Ureter (tissue), 1 donor: ENCODE data around the gene SPTBN4. TPM values are rescaled to one million over a fixed set of nuclear protein-coding genes. Genes with fewer than 3 reads are reported as not detected.
"Not testable (repeated sequence)": the region's sequence is repeated elsewhere in the genome, so short reads cannot be mapped to it uniquely, and the experiment has no call there.

Experiments
- DNase-seq: peaks from one replicate; pipeline ENCODE4 v3.0.0-alpha.2; 2020; ENCODE audit warnings: low spot score
- total RNA-seq: library from RNA; stranded (reverse); gene quantifications from one replicate; pipeline ENCODE4 v1.2.4, GENCODE V29; 2023
- donor health status: DM: yes; HTN: yes; CAD: no.

The SPTBN4 gene
- 2.6 TPM for total RNA-seq

GRCh38 chr19:40466985-40467734 is at the start of gene SPTBN4:
TSS of gene SPTBN4 (plus strand) at chr19:40467001. CDS start at chr19:40472622, 5,621 bp downstream.
- DNase-seq: peak; percentile 58

- no peak for DNase-seq
These were observed 49.2 kb upstream of the SPTBN4 start for GRCh38 chr19:40417643-40417981.

GRCh38 chr19:40418040-40418439 is 48.8 kb upstream of the SPTBN4 start:
- DNase-seq: no peak

- DNase-seq: no peak
These were observed 47.7 kb upstream of the SPTBN4 start for GRCh38 chr19:40419066-40419612.

- DNase-seq: no peak
These were observed 47.0 kb upstream of the SPTBN4 start for GRCh38 chr19:40419780-40420179.

- no peak for DNase-seq
These were observed 46.4 kb upstream of the SPTBN4 start for GRCh38 chr19:40420451-40420765.

DNA sequence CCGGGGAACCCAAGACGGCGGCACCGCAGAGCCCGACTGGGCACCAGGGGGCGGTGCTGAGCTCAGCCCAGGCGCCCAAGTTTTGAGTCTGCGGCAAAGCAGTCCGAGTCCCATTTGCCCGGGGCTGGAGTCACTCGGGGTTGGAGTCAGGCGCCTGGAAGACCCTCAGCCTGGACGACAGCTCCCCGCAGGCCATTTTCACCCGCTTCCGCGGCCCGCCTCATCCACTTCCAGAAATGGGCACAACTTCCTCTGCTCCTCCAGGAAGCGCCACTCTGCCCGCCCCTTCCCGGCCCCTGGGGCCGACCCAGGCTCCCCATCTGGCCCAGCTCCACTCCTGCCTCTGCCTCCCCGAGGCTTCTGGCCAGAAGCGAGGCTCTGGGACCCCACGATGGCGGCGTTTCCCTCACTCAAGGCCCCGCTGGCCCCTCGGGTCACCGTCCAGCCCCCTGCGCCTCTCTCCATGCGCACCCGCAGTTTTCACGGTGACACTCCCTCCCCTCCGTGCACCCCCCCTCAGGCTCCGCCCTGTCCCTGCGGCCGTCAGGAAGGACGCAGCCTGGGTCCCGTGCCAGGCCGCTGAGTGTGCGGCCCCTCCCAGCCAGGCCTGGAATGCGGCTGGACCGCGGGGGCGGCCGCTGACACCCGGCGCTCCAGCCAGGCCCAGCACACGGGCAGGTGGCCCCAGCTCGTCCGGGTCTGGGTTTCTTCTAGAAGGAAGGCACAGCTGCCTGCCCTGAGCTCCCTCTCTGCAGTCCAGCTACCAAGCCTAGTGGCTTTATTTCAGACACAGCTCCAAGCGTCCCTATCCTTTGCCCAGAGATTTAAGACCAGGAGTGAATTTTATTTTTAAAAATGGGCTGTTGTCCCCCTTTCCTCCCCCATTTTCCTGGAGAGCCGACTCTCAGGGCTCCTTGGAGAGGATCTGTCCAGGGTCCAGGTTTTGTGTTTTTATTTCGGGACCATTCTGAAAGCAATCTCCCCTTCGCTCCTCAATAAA is 45.7 kb upstream of the SPTBN4 start:
- peak; percentile 95 for DNase-seq

- DNase-seq: no peak
These were observed 44.6 kb upstream of the SPTBN4 start for GRCh38 chr19:40421993-40422747.

DNA sequence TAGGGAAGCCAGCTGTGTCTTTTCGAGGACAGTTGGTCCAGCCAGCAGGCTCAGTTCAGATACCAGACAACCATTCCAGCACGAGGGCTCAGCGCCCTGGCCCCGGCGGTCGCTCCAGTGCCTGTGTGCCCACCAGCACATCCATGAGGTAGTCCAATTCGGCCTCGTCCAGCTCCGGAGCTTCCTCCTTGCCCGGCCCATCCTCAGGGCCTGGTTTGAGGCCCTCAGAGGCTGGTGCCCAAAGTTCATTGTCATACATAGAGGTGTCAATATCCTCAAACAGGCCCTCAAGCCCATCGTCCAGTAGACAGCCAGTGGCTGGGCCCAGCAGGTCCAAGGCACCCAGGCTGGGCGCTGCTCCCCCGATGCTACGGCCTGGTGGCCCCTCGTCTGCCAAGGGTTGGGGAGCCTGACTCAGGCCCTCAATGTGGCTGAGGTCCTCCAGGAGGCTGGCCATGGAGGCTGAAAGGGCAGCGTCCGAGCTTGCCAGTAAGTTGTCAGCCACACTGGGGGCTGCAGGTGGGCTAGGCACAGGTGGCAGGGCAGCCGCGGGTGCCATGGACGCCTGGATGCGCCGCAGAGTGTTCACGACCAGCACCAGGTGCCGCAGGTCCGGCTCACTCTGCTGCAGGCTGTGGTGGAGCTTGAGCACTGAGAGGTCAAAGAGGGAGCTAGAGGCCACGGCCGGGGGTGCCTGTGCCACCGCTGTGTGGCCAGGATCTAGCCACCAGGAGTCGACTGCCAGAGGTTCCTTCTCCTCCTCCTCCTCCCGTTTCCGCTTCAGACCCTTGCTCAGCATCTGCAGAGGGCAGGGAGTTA is 43.8 kb upstream of the SPTBN4 start:
- no peak for DNase-seq

DNA sequence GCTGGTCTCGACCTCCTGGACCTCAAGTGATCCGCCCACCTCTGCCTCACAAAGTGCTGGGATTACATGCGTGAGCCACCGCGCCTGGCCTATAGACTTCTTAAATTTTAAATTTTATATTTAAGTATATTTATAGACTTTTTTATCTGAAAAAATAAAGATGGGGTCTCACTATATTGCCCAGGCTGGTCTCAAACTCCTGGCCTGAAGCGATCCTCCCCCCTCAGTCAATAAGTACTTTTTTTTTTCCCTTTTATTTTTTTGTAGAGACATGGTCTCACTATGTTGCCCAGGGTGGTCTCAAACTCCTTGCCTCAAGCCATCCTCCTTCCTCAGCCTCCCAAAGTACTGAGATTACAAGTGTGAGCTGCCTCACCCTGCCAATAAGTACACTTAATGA is 42.9 kb upstream of the SPTBN4 start:
- no peak for DNase-seq

DNA sequence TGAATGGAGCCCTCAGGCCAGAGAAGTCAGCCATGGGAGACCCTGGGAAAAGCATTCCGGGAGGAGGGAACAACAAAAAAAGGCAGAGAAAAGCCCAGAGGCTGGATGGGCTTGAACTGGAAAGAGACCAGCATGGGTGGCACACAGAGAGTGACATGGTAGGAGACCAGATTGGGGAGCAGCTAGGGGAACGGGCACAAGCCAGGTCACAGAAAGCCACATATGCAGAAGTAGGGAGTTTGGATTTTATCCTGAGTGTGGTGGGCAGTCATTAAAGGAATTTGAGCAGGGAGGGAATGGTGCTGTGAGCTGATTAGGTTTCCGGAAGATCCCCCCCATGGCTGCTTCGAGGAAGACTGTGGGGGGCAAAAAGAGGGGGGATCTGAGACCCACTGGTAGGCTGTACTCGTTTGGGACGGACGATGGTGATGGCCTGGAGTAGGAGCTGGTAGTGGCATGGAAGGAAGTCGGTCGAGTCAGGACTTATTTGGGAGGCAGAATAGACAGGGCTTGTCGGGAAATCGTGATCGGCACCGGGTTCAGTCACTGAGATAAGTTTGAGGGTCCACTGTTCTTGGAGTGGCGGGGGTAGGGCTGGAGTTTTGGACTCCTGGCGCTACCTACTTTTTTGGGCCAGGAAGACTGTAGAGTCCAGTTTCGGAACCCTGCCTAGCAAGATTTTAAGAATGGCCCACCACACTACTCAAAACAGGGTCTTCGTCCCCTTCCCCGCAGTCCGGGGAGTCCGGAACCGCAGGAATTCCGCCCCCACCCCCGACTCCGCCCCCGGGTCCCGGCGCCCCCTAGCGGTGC is 42.0 kb upstream of the SPTBN4 start:
- DNase-seq: no peak

DNA sequence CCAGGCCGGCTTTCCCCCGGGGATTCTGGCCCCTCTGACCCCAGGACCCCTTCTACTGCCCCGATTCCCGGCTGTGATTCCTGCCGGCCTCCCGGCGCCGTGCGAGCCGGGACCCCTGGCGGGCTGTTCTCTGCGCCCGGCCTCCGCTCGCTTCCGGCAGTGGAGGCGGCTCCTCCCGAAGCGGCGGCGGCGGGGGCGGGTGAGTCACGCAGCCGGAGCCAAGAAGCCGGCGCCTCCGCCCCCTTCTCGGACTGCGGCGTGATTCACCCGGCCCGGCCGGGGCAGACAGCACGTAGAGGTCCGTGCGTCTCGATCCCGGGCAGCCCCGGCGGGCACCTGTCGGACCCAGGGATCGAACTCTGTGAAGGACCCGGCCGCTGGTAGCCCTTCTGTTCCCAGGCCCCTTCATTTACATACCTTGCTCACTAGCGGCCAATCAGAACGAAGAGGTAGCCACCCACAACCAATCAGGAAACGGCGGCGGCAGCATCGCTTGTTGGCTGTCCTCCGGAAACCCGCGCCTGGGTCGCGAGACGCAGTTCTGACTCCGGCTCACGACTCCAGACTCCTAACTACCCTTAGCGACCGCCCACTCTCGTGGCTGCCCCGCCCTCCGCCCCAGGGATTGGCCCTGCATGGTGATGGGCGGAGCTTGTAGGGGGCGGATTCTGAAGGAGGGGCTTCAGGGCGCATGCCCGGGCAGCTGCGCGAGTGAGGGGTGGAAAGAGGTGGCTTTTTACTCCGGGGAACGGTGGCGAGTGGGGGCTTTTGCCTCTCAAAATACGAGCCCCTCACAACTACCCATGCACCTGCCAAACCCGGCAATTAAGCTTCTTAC is 41.1 kb upstream of the SPTBN4 start, which contains the start of gene SERTAD1:
Gene SERTAD1, minus strand, starts transcription at position 543 of the 838 bp plus-strand sequence. CDS start 2,446 bp downstream, outside the sequence.
- DNase-seq: peak; percentile 100

DNA sequence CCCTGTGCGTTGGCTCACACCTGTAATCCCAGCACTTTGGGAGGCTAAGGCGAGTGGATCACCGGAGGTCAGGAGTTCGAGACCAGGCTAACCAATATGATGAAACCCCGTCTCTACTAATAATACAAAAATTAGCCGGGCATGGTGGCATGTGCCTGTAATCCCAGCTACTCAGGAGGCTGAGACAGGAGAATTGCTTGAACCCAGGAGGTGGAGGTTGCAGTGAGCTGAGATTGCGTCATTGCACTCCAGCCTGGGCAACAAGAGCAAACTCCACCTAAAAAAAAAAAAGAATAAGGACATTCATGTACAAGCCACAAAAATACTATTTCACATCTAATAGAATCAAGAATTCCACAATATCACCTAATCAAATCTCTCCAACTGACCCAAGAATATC is 38.6 kb upstream of the SPTBN4 start:
- DNase-seq: not testable (repeated sequence)

- not testable (repeated sequence) for DNase-seq
These were observed 36.6 kb upstream of the SPTBN4 start for GRCh38 chr19:40430242-40430641.

GRCh38 chr19:40431698-40432097 is 35.1 kb upstream of the SPTBN4 start:
- no peak for DNase-seq

GRCh38 chr19:40432760-40433159 is 34.0 kb upstream of the SPTBN4 start:
- not testable (repeated sequence) for DNase-seq

DNA sequence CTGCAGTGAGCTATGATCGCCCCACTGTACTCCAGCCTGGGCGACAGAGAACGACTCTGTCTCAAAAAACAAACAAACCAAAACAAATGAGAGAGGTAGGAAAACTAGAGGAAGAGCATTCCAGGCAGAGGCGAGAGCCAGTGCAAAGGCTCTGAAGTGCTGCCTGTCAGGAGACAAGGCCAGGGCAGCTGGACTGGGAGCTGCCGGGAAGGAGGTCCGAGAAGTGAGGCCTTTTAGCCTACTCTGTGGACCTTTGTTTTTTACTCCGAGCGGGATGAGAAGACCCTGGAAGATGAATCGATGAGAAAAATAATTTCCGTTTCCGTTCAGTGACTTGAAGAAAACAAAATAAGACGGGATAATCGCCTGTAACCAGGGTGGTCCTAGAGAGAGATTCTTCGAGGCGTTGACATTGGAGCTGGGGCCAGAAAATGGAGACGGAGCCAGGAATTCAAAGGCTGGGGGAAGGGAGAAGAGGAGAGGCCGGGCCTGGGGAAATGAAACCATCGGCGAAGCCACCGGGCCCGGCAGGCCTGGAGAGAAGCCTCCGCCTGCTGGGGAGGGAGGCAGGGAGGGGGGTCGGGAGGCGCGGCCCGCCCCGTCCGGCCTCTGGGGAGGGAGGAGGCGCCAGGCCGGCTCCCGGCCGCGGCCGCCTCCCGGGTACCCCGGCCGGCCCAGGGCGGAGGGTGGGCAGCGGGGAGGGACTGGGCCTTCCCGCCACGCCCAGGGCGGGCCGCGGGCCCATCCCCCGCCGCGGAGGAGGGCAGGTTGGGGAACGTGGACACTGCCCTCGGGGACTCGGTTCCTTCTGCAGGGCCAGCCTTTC is 33.2 kb upstream of the SPTBN4 start:
- peak; percentile 91 for DNase-seq

GRCh38 chr19:40438284-40438683 is 28.5 kb upstream of the SPTBN4 start:
- DNase-seq: no peak
